Right renal pelvis (tissue), 4 donors: ENCODE results near the gene SETBP1. TPM values are rescaled to one million over a fixed set of nuclear protein-coding genes. Genes with fewer than 3 reads are reported as not detected.

ENCODE experiments used
- DNase-seq, 4 donors: peaks; one replicate each; pipeline ENCODE4 v3.0.0-alpha.2; 2013; ENCODE audit warnings: low read depth in 4 of 4, low spot score in 3 of 4, missing footprints in 1 of 4
- polyA plus RNA-seq, 4 donors: library from polyadenylated mRNA; unstranded; fragments of 120-200 nt; gene quantifications; one replicate each; pipeline ENCODE4 v1.2.1, GENCODE V29; 2013; ENCODE audit not compliant: insufficient read length in 4 of 4

Gene SETBP1
- 10 to 100 TPM; 27.4 to 33.6 (median 32.1) TPM for polyA plus RNA-seq

DNA sequence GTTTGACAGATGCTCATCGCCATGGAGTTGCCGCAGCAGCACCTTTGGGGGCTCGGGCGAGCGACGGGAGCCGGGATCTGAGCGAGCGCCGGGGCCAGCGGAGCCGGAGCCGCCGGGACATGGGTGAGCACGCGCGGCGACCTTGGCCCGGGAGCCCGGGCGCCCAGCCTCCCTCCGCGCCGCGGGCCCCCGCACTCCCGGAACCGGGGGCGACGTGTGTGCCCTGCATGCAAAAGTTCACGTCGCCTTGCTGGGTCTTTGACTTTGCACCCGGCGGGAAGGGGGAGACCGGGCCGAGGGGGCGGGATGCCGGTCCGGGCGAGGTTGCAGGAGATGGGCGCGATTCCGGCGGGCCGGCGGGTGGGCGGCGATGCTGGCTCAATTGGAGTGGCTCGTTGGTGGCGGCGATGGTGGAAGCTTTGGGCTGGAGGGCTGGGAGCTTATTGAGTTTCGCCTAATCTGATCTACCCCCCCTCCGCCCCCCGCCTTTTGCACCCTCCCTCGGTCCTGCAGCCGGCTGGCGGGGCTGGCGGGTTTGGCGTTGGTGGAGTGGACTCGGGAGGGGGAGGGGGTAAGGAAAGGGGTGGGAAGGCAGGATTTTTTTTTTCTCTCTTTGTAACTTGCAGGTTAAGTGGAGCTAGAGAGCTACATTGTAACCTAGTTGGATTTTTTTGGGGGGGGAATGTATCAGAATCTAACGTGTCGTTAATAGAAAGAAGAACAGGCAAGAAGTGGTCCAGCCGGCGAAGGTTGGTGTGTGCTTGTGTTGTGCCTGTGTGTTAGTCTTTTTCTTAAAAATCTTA, at the start of gene SETBP1:
Gene SETBP1 (plus strand): TSS at position 616 of the 803 bp plus-strand sequence. CDS start 20,459 bp downstream, outside the sequence.
- DNase-seq, result peak in 2 of 4 donors; percentile 74 to 77

DNA sequence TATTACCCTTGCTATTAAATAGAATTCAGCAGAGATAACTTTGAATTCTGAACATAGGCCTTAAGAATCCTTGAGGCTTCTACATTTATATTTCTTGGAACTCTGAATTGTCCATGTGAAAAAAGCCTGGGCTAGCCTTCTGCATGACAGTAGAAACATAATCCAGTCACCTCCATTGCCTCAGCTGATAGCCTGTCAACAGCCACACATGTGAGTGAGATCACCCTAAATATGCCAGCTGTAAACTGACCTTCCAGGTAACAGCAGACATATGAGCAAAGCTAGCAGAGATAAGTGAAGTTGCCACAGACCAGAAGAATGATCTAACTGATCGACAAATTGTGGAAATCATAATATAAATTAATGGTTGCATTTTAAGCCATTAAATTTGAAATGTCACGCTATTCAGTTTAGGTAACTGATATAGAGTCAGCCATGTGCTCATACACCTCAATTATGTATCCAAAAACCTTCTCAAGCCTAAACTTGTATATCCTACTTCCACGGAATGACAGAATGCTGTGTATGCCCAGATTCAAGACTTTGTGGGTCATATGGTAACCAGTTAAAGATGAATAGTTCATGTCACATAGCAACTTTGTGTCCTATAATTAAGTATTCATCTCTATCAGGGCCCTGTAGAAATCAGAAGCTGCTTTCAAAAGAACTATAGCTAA, 48.1 kb upstream of the SETBP1 start:
- no peak for DNase-seq

GRCh38 chr18:44635546-44635945, 45.1 kb upstream of the SETBP1 start:
- no peak for DNase-seq

GRCh38 chr18:44636241-44636640, 44.4 kb upstream of the SETBP1 start:
- no peak for DNase-seq

DNA sequence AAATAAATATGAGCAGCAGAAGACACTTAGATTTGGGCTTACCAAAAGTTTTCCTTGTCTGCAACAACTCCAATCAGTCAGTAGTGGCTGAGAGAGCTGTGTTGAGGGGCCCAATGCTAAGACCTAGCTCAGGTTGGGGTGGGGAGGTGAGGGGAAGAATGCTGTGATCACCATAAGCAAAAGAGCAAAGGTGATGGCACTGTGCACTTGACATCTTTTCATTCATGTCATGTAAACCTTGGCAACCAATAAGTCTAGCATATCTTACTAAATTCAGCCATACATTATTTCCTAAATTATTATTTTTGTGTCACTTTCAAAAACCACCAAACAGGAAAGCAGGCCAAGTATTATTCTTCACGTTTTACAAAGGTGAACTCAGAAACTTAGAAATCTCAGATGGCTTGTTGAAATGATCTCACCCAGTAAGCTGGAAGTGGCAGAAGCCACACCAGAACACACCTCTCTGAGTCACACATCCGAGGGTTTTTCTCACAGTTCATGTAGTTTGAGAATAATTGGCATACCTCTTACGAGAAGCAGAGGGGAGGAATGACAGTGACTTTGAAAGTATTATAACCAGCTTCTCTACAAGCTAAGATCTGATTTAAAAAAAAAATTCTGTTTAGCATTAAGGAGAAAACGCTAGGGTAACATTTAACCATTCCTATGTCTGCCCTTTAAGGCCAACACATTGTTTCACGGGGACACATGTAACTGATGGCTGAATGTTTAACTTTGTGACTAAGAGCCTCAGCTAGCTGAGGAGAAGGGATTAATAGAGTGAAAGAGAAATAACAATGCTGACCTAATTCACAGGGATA, 43.3 kb upstream of the SETBP1 start:
- DNase-seq, result no peak

- DNase-seq, result no peak
Measured at GRCh38 chr18:44638034-44638540, 42.6 kb upstream of the SETBP1 start.

GRCh38 chr18:44638811-44639210, 41.9 kb upstream of the SETBP1 start:
- DNase-seq, result no peak

DNA sequence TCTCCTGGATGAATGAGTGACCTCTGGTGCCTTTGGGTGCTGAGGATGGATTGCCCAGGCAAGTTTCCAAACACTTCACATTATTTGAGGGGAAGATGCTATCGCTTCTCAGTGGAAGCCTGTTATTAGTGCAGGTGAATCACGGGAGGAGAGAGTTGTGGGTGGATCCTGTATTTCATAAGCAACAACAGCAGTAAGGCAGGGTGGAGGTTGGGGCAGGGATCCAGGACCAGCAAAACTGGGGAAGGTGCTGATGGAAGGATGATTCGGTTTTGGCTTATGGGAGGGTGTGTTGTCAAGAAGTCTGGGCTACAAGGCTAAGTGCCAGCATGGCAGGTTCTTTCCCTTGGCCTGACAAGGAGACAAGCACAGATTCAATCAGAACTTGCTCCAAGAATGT, 37.7 kb upstream of the SETBP1 start:
- no peak for DNase-seq

- DNase-seq, result no peak
Measured at GRCh38 chr18:44651478-44651877, 29.2 kb upstream of the SETBP1 start.

DNA sequence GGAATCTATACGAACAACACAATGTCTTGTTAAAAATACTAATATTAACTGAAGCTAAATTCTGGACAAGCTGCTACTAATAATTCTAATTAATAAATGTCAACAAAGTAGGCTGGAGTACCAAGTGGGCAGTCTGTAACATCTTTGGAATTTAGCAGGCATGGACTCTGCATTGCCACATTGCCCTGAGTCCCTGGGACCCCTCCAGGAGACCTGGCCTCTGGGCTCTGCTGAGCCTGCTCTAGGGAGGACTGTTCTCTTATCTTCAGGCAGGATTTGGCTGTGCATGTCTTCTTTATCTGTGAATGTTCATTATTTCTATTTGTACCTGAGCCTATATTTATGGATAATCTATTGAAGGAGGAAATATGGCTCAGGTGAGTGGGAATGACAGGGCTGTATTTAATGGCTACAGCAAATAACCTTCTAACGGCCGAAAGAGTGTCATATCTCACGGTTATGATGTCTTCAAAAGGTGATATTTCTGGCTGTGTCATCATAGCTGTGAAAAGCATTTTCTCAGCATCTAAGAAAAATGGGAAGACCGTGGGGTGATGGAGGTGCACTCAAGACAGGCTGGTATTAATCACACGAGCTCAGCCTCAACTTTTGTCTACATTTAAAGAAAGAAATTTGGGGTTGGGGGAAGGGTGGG, 28.6 kb upstream of the SETBP1 start:
- no peak for DNase-seq

- no peak for DNase-seq
Measured at GRCh38 chr18:44652722-44653121, 28.0 kb upstream of the SETBP1 start.

- DNase-seq, result no peak
Measured at GRCh38 chr18:44654573-44654972, 26.1 kb upstream of the SETBP1 start.

DNA sequence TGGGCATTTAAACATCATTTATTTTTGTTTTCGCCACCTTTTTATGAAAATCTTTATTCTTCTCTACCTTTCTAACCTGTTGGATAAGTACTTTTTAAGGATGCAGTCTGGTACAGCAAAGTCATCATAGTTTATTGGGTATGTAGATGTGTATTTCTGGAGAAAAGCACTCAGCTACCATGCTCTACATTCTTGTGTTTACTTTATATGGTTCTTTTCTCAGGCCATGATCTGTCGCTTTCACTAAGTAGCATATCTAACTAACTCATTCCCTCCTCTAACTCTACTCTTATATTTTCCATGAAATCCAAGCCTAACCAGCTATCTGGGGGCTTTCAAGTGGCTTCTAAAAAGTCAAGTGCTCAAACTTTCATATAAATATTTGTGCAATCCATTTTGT, 25.3 kb upstream of the SETBP1 start:
- DNase-seq, result no peak

GRCh38 chr18:44659771-44660170, 20.9 kb upstream of the SETBP1 start:
- no peak for DNase-seq

GRCh38 chr18:44668270-44668975, 12.3 kb upstream of the SETBP1 start:
- DNase-seq, result no peak

- DNase-seq, result no peak
Measured at GRCh38 chr18:44671914-44672313, 8.8 kb upstream of the SETBP1 start.

DNA sequence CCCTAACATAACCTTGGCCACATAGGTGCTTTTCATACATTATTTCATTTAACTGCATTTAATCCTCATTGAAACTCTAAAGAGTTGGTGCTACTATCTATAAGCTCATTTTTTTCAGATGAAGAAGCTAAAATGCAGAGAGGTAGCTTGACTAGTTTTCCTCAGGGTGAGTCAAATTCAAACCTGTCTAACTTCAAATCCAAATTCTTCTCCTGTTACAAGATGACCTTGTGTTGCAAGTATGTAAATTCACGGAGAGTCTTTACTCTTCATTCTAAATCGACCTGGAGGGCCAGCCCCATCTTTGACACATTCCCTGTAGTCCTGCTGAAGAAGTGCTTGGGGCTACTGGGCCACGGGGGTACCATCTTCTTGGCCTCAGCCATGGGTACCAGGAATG, 8.2 kb upstream of the SETBP1 start:
- no peak for DNase-seq

DNA sequence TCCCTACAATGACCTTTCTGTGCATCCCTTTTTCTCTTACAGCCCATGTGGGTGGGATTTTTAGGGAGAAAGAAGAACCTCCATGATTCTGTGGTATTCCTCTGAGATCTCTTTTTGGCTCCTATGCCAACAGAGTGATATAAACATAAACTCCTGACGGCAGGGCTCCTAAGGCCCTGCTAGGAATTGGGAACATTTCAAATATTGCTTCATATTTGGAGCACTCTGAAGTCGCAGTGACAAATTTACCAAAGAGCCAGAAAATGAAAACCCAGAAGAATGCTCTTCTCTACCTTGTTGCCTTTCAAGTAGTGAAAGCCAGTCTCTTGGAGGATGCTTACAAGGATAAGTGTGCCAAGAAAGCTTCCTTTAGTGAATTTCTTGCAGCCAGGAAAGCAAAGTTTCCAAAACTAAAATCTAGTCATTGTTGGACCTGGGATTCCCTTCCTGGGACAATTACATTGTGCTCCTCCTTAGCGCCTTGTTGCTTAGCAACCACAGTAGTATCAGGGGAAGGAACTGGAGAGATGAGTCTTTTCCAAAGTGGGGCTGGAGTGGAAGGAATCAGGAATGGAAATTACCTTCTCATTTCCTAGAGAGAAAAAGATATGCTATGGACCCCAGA, 7.3 kb upstream of the SETBP1 start:
- DNase-seq, result no peak

- DNase-seq, result no peak
Measured at GRCh38 chr18:44677933-44678332, 2.8 kb upstream of the SETBP1 start.

DNA sequence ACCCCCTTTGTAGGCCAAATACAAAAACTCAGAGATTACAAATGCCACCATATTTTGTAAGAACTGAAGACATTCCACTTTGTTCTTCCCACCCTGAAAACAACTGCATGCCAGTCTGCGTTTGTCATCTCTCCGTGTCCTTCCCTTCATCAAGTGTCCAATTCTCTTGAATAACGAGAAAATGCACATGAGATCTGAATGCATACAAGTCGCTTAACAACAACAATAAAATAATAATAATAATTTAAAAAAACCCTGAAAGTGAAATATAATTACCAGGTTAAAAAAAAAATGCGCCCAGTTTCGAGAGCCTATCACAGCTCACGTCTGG, 2.0 kb upstream of the SETBP1 start:
- DNase-seq, result no peak
